NCI-H1048 (cell line): Measurements from ENCODE around the gene COL7A1.
"Not testable (repeated sequence)": the region's sequence is repeated elsewhere in the genome, so short reads cannot be mapped to it uniquely, and the experiment has no call there.

Experiments
- DNase-seq: peaks from one replicate; lab custom pipeline; 2025; lab: John Stamatoyannopoulos, UW

The COL7A1 gene

DNA sequence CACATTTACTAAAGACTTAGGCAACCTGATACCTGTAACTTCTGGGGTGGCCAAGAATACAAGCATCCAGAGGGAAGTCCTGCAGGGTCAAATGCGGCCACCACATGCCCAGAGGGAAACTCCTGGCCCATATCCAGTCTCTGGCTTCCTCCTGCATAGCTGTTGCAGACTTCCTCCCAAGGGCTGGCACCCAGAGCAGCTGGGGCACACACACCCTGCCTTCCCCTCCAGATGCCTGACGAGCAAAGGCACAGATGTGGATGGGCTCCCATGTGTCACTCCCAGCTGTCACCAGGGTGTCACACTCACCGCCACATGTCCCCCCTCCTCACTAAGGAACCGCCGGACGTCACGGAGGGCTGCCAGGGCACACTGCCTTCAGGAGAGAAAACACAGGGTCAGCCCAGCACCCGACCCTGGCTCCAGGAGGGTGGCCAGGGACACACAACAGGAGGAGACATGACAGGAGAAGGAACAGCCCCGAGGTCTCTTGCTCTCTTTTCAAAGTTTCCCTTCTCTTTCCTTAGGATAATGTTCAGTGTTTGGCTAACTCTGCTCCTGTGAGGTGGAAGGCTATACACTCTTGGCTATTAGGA is 51.8 kb downstream of the COL7A1 start:
- DNase-seq: no peak

DNA sequence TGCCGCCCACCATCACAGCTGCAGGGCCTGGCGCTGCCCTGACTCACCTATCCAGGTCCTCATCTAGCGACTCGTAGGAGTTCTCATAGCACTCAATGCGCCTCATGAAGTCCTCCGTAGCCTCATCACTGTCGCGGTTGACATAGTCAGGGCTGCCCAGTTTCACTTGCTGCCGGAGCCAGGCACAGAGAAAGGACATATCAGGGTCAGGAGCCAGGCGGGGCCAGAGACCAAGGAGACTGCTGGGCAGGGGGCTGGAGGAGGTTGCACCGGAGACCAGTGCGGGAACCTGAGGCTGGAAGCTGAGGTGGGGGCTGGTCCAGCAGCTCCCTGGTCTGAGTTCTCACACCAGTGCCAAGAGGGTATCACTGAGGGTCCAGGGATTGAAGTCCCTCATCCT is 56.7 kb downstream of the COL7A1 start:
- no peak for DNase-seq

DNA sequence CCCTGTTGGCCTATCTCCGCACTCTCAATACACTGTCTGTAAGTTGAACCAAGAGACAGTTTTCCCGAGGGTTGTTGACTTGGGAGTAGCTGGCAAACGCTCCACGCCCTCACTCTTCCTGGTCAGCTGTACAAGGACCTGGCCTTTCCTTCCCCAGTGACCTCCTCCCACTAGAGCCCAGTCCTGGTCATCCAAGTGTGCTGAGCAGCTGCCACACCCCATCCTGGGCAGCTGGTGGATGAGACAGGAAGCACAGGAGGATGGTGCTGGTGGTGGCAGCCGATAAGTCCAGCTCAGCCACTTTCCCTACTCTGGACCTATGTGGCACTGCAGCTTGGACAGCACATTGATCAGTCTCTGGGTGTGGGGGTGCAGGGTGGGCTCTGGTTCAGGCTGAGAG is 58.3 kb downstream of the COL7A1 start:
- DNase-seq: no peak

DNA sequence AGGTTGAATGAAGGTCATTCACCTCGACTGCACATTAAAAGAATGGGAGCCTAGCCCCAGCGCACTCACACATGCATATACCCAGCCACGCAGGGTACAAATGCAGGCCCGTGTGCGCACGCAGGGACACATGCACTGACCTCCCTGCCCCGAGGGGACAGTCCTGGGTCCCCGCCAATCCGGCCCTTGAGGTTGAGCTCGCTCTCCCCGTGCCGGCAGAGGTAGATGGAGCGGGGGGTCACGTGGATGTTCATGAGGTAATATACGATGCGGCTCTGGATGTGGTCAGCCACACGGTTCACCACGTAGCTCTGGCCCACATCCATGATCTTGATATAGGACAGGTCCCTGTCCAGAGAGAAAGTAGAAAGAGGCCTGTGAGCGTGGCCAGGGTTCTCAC is 59.0 kb downstream of the COL7A1 start:
- DNase-seq: no peak

DNA sequence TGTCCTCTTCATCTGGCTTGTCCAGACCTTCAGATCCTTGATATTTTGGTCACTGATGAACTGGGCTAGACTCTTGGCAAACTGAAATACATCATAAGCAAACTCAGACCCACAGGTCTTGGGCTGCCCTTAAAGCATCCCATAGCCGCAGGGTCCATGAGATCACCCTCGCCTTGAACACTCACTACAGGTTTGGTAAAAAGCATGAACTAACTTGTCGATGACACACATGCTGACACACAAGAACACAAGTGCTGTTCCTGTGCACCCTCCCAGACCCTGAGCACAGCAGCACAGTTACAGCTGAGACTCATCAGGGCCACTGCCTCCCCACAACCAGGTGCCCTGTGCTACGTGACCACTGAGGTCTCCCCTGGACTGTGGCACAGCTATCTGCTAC is 59.6 kb downstream of the COL7A1 start:
- DNase-seq: no peak

DNA sequence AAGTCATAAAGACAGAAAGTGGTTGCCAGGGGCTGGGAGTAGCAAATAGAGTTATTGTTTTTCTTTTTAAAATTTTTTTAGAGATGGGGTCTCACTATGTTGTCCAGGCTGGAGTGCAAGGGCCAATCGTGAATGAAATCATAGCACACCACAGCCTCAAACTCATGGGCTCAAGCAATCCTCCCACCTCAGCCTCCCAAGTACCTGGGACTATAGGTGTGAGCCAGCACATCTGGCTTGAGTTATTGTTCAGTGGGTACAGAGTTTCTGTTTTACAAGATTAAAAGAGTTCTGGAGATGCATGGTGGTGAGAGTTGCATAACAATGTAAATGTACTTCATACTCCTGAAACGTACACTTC is 62.2 kb downstream of the COL7A1 start:
- DNase-seq: no peak

DNA sequence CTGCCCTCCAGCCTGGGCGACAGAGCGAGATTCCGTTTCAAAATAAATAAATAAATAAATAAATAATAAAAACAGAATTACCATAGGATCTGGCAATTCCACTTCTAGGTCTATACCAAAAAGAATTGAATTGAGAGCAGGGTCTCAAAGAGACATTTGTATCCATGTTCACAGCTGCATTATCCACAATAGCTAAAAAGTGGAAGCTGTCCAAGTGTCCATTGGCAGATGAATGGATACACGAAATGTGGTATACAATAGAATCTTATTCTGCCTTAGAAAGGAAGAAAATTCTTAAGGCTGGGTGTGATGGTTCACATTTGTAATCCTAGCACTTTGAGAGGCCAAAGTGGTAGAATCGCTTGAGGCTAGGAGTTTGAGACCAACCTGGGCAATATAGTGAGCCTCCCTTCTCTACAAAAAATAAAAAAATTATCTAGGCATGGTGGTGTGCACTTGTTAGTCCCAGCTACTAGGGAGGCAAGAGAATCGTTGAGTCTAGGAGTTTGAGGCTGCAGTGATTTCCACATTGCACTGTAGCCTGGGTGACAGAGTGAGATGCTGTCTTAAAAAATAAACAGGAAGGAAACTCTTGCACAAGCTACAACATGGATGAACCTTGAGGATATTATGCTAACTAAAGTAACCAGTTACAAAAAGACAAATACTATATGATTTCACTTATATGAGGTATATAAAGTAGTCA is 62.7 kb downstream of the COL7A1 start:
- no peak for DNase-seq

DNA sequence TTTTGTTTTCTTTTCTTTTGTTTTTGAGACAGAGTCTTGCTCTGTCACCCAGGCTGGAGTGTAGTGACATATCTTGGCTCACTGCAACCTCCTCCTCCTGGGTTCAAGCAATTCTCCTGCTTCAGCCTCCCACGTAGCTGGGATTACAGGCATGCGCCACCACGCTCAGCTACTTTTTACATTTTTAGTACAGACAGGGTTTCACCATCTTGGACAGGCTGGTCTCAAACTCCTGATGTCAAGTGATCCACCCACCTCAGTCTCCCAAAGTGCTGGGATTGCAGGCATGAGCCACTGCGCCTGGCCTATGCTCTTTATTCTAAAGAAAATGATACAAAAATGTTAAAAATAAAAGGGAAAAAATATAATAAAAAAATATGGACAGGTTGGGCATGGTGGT is 64.4 kb downstream of the COL7A1 start:
- DNase-seq: not testable (repeated sequence)

DNA sequence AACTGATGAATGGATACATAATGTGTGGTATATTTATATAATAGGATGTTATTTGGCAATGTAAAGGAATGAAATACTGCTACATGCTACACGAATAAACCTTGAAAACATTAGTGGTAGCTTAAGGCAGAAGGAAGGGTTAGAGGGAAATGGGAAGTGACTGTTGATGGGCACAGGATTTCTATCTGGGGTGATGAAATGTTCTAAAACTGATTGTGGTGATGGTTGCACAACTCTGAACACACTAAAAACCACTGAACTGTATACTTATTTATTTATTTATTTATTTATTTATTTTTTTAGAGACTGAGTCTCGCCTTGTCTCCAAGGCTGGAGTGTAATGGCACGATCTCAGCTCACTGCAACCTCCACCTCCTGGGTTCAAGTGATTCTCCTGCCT is 66.4 kb downstream of the COL7A1 start:
- DNase-seq: no peak

DNA sequence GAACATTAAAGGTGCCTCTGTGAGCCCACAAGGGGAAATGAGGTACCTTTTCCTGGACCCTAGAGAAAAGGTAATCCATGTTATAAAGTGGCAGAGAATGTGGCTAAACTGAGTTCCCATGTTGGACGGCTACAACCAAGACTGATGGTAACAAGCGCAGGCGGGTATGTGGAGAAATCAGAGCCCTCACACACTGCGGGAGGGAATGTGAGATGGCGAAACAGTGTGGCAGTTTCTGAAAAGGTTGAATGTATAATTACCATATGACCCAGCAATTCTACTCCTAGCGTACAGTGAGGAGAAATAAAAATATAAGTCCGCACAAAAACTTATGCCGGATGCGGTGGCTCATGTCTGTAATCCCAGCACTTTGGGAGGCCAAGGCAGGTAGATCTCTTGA is 67.1 kb downstream of the COL7A1 start:
- no peak for DNase-seq

DNA sequence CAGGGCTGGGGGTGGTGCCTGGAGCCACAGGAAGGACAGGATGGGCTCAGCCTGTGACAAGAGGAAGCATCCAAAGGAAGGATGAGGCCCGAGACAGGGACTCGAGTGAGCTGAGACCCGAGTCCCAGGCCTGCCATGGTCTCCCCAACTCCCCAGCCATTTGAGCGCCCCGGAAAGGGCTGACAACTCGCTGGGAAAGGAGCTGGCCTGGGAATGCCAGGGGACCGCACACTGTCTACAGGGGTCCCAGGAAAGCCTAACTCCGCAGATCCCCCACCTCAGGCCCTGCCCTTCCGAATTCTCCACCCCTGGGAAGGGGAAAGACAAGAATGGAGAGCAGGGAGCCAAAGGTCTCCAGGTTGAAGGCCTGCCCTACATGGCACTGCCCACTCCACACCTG is 70.2 kb downstream of the COL7A1 start:
- no peak for DNase-seq

DNA sequence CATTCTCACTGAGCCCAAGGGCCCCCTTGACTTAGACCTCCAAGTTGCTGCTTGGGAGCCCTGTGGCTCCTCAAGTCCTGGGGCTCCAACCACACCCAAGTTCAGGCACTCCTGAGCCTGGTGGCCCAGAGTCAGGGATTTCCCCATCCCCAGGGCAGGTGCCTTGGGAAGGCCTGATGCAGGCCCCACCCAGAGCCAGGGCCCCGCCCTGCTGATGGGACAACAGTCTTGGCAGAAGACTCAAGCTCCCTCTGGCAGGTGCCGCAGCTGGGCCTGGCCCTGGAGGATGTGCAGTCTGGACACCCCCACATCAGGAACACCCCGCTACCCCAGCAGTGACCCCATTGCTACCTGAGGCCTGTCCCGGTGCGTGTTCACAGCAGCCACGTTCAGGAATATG is 73.5 kb downstream of the COL7A1 start:
- DNase-seq: no peak

DNA sequence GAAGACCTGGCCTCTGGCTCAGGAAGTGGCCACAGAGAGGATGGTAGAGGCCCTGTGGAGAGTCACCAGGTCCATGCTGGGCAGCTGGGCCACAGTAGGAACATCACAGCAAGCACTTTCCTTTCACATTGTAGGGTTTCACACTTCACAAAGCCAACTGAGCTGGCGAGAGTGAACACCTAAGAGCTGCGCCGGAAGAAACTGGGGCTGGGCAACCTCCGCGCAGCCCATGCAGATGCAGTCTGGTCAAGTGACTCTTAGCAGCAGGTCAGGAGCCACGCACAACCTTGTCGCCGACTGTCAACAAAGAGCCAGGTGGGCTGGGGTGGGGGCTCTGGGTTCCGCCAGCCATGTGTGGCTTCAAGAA is 75.9 kb downstream of the COL7A1 start:
- no peak for DNase-seq

DNA sequence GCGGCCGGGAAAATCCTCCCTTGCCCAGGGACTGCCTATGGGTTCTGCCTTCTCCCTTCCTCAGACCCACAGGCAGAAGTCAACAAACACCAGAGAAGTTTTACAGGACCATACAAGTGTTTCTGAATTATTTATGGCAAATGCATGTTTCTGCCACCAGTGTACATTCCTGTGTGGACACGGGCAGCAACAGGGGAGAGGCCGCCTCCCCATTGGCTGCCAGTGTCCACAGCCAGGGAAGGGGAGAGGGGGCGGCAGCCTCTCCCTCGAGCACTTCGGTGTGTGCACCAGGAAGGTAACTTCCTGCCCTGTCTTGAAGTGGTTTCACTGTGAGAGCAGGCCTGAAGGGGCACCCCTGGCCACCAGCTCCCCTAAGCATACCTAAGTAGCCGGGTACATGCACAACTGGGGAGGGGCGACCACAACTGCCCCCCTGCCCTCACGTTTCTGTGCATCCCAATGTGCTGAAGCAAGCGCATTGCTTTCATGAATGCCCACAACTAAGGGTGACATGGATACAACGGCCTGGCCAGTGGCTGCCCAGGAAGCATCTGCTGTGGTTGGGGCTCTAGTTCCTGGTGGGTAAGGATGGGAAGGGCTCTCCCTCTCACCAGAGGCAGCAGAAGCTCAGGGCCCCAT is 76.4 kb downstream of the COL7A1 start:
- DNase-seq: no peak

DNA sequence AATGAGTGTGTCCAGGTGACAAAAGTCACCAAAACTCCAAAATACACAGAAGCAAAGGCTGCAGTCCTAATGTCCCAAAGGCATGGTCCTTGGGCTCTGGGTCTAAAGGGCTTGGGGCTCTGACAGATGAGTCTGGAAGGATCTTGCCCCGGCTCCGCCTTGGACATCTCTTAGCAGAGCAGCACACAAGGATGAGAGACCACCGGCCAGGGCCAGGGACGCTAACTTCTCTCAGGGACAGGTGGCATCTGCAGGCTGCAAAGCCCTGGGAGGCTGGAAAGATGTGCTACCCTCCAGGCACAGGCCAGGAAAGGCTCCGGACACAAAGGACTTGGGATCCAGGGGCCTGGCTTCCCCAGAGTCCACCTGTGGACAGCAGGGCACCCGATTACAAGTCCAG is 77.1 kb downstream of the COL7A1 start:
- no peak for DNase-seq

DNA sequence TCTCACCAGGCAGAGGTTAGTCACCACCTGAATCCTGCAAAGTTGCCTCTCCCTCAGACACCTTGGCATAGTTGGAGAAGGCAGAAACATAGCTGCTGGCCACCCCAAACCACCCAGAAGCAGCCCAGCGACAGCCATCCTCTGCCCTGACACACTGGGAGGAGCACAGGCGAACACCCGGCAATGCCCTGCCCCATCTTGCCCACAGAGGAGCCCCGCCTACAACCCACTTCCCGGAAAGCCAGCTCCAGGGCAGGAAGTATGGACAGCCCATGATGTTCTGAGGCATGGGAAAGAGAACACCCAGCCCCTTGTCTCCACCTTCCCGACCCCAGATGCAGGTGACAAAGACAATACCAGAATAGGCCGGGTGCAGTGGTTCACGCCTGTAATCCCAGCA is 78.6 kb downstream of the COL7A1 start:
- no peak for DNase-seq

DNA sequence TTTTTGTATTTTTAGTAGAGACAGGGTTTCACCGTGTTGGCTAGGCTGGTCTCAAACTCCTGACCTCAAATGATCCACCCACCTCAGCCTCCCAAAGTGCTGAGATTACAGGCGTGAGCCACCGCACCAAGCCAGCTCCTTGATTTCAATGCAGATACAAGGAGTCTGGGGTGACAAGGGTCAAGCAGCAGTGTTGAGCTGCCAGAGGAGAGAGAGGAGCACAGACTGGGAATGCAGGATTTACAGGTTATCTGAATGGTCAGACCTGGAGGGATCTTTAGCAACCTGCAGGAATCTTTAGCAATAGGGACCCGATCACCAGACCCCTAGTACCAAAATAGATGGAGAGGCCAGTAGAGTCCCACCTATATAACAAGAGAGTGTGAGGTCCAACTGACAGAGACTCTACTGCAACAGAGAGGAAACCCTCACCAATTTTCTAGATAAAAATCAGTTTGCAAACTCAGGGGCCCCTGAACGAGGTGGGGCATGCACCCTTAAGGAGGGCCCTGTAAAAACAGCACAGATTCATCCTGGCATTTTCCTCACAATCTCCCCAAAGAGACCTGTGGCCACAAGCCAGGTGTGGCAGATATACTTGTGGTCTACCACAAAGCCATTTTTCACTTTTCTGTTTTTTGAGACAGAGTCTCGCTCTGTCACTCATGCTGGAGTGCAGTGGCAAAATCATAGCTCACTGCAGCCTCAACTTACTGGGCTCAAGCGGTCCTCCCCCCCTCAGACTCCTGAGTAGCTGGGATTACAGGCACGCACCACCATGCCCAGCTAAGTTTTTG is 80.5 kb downstream of the COL7A1 start:
- no peak for DNase-seq
